BE2C (cell line): ENCODE data around the gene TSHR.

Source experiments
- DNase-seq: peaks from one replicate; pipeline ENCODE4 v3.0.0-alpha.2; 2020
- H3K27me3 ChIP-seq: fragments of 250-450 bp; sonication (Bioruptor Pico); 2 replicates; pipeline ENCODE4 v1.5.1; 2020; ENCODE audit warnings: mild to moderate bottlenecking
- H3K36me3 ChIP-seq: fragments of 250-450 bp; sonication (Bioruptor Pico); 2 replicates; pipeline ENCODE4 v1.5.1; 2020; ENCODE audit warnings: mild to moderate bottlenecking
- H3K4me1 ChIP-seq: fragments of 250-450 bp; sonication (Bioruptor Pico); 2 replicates; pipeline ENCODE4 v1.5.1; 2020
- H3K4me3 ChIP-seq: 2 replicates; pipeline ENCODE4 v1.5.1; 2011; ENCODE audit warnings: low read depth, low read length
- H3K9me3 ChIP-seq: fragments of 250-450 bp; sonication (Bioruptor Pico); 2 replicates; pipeline ENCODE4 v1.5.1; 2020
- CTCF ChIP-seq: IDR thresholded peaks from 2 replicates; pipeline ENCODE4 v1.5.1; 2012; ENCODE audit warnings: mild to moderate bottlenecking, low read depth, low read length

The TSHR gene

DNA sequence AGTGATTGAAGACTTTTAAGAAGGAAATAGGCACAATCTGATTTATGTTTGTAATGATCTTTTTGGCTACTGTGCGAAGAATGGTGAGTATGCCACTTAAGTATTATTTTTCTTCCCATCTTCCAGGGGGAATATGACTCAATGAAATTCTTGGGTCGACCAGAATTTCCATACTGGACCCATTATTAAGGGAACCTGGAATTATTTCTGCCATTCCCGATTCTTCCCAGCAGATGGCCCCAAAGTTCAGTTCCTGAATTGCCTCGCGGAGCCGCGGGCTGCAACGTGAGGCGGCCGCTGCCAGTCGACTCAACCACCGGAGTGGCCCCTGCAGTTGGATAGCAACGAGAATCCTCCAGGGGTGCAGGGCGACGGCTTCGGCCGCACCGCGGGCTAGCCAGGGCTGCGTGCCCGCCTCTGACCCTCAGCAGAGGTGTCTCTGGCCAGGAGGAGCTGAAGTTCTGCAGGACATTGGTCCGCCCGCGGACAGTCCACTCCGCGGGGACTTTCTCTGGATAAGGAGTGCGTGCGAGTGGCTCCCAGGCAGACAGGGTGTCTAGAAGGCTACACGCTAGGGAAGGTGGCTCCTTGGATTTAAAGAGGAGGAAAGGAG lies 628 bp upstream of the TSHR start:
- DNase-seq = peak; percentile 84
- Histone ChIP-seq H3K4me3 (peak overlapping the region; percentile 67), H3K36me3 (no peaks in the 10 kb centered on the region), H3K4me1 (no peaks in the 10 kb centered on the region), H3K27me3 (no peaks in the 10 kb centered on the region; the same call in none of the 2 replicates), H3K9me3 (no peaks in the 10 kb centered on the region)
- TF ChIP-seq CTCF = peak; percentile 84

DNA sequence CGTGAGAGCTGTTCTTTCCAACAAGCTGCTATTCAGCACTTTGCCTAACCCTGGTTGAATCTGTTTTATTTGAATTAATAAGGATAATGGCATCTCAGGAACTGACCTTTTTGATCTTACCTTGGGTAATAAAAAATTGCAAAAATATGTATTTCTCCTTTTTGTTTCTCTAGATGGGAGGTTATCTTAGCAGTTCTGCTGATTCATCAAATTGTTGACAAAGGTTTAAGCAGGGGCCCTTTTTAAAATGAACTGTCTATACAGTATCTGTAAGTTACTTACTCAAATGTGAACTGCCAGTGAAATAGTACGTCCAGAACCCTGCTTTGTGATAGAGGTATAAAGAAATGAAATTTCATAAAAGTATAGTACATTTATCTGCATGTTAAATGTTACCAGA lies 681 bp downstream of the TSHR start:
- DNase-seq = no peak
- H3K27me3 ChIP-seq = no peaks in the 10 kb centered on the region; the same call in 1 of the 2 replicates
- H3K4me3 ChIP-seq = no peak overlapping the region
- H3K9me3 ChIP-seq = no peaks in the 10 kb centered on the region
- no peak for TF ChIP-seq CTCF
- no peaks in the 10 kb centered on the region for H3K4me1 ChIP-seq
- H3K36me3 ChIP-seq = no peaks in the 10 kb centered on the region

DNA sequence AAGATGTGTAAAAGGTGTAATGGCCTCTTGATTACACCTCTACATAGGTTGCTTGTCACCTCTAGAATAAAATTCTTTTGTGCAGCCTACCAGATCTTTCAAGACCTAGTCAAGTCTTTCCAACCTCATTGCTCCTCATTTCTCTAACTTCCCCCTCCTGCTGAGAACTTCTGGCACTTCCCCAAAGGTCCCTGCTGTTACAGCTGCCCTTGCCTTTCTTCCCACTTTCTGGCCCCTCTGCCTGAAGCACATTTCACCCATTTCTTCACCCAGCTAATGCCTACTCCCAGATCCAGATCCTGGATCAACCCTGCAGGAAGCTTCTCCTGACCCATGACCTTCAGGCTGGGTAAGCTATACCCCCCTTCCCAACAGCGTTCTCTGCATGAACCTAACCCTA lies 1.5 kb downstream of the TSHR start:
- H3K27me3 ChIP-seq = no peaks in the 10 kb centered on the region
- DNase-seq = no peak
- H3K4me1 ChIP-seq = no peaks in the 10 kb centered on the region

GRCh38 chr14:80957613-80958012 lies 2.2 kb downstream of the TSHR start:
- TF ChIP-seq CTCF = no peak
- H3K4me1 ChIP-seq = no peaks in the 10 kb centered on the region
- H3K27me3 ChIP-seq = no peaks in the 10 kb centered on the region
- no peaks in the 10 kb centered on the region for H3K9me3 ChIP-seq
- no peak overlapping the region for H3K4me3 ChIP-seq
- no peaks in the 10 kb centered on the region for H3K36me3 ChIP-seq
- DNase-seq = no peak

More for the DNA sequence above, 1.5 kb downstream of the TSHR start:
- no peaks in the 10 kb centered on the region for H3K36me3 ChIP-seq
- H3K9me3 ChIP-seq = no peaks in the 10 kb centered on the region
- H3K4me3 ChIP-seq = no peak overlapping the region
- TF ChIP-seq CTCF = no peak

DNA sequence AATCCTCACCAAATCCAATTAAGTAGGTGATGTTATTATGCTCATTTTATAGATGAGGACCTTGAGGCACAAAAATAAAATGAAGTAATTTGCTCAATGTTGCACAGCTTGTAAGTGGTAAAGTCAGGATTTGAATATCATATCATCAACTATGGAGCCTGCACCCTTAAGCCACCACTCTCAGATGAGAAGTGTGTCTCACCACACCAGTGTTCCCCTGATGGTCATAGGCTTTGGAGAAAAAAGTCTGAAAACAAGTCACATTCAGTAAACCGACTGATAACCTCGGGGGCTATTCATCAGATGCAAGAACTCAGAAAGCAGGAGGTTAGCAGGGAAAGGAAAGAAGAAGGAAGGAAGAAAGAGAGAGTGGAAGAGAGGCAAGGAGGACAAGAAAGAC lies 2.8 kb downstream of the TSHR start:
- Histone ChIP-seq H3K4me1 (no peaks in the 10 kb centered on the region), H3K27me3 (no peaks in the 10 kb centered on the region), H3K36me3 (no peaks in the 10 kb centered on the region), H3K9me3 (no peaks in the 10 kb centered on the region), H3K4me3 (no peak overlapping the region)
- DNase-seq = no peak
- TF ChIP-seq CTCF = no peak

GRCh38 chr14:80958939-80959338 lies 3.5 kb downstream of the TSHR start:
- no peak overlapping the region for H3K4me3 ChIP-seq
- H3K4me1 ChIP-seq = no peaks in the 10 kb centered on the region
- H3K36me3 ChIP-seq = no peaks in the 10 kb centered on the region
- DNase-seq = no peak
- no peak for TF ChIP-seq CTCF
- H3K27me3 ChIP-seq = no peaks in the 10 kb centered on the region
- H3K9me3 ChIP-seq = no peaks in the 10 kb centered on the region
